Measurements from ENCODE around the gene MEGF11.
"Not testable (repeated sequence)": the region's sequence is repeated elsewhere in the genome, so short reads cannot be mapped to it uniquely, and the experiment has no call there.

MEGF11 gene

GRCh38 chr15:66008940-66009562 is 244.5 kb downstream of the MEGF11 start:
- H3K36me3 ChIP-seq: no peaks in the 10 kb centered on the region
- no peak overlapping the region for H3K27ac ChIP-seq
- no peak overlapping the region for H3K4me3 ChIP-seq
- peaks cover 0 to 20% of the 10 kb centered on the region in 2 donors for H3K27me3 ChIP-seq
- intact Hi-C loops (cut with DNase I; ENCODE audit: low total_unique reads): no loop called here
- H3K4me1 ChIP-seq: no peaks in the 10 kb centered on the region
- no peak for DNase-seq
- H3K9me3 ChIP-seq: no peaks in the 10 kb centered on the region
- no peak for TF ChIP-seq CTCF (IDR thresholded peaks at IDR 0.05)

GRCh38 chr15:66007663-66008262 is 245.8 kb downstream of the MEGF11 start:
- Histone ChIP-seq H3K4me1 (no peaks in the 10 kb centered on the region), H3K27me3 (peaks cover 0 to 23% of the 10 kb centered on the region in 2 donors), H3K4me3 (no peak overlapping the region), H3K9me3 (no peaks in the 10 kb centered on the region), H3K27ac (no peak overlapping the region), H3K36me3 (no peaks in the 10 kb centered on the region)
- intact Hi-C loops (cut with DNase I; ENCODE audit: low total_unique reads): no loop called here
- no peak for TF ChIP-seq CTCF (IDR thresholded peaks at IDR 0.05)
- no peak for DNase-seq

- no peaks in the 10 kb centered on the region for H3K9me3 ChIP-seq
- peaks cover 0 to 27% of the 10 kb centered on the region in 2 donors for H3K27me3 ChIP-seq
- TF ChIP-seq CTCF (IDR thresholded peaks at IDR 0.05): no peak
- H3K4me1 ChIP-seq: no peaks in the 10 kb centered on the region
- H3K4me3 ChIP-seq: no peak overlapping the region
- DNase-seq: no peak
- no peak overlapping the region for H3K27ac ChIP-seq
- no peaks in the 10 kb centered on the region for H3K36me3 ChIP-seq
- intact Hi-C loops (cut with DNase I; ENCODE audit: low total_unique reads): no loop called here
Measured at GRCh38 chr15:66006986-66007385, 246.6 kb downstream of the MEGF11 start.

- H3K9me3 ChIP-seq: no peaks in the 10 kb centered on the region
- no peaks in the 10 kb centered on the region for H3K36me3 ChIP-seq
- TF ChIP-seq CTCF (IDR thresholded peaks at IDR 0.05): no peak
- H3K4me1 ChIP-seq: no peaks in the 10 kb centered on the region
- no peak overlapping the region for H3K27ac ChIP-seq
- no peak overlapping the region for H3K4me3 ChIP-seq
- DNase-seq: no peak
- intact Hi-C loops (cut with DNase I; ENCODE audit: low total_unique reads): no loop called here
- peaks cover 0 to 37% of the 10 kb centered on the region in 2 donors for H3K27me3 ChIP-seq
Measured at GRCh38 chr15:66004618-66005262, 248.8 kb downstream of the MEGF11 start.

DNA sequence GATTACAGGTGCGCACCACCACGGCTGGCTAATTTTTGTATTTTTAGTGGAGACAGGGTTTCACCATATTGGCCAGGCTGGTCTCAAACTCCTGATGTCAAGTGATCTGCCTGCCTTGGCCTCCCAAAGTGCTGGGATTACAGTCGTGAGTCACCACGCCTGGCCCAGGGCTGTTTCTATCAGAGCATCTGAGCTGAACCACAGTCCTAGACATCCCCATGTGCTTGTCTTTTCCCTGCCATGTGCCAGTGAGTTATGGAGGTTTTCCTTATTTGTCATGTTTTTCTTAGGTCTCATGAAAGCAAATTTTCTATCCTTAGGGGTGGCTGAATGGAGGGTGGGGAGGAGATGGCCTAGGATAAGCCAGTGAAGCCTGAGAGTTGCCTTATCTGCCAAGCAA is 250.4 kb downstream of the MEGF11 start:
- H3K9me3 ChIP-seq; H3K4me1 ChIP-seq; H3K36me3 ChIP-seq; intact Hi-C loops (cut with DNase I; ENCODE audit: low total_unique reads); DNase-seq; H3K27ac ChIP-seq; H3K4me3 ChIP-seq: not testable (repeated sequence)
- peaks cover 0 to 49% of the 10 kb centered on the region in 2 donors for H3K27me3 ChIP-seq

GRCh38 chr15:66001717-66002426 is 251.7 kb downstream of the MEGF11 start:
- Histone ChIP-seq H3K27me3 (peaks cover 0 to 50% of the 10 kb centered on the region in 2 donors), H3K36me3 (no peaks in the 10 kb centered on the region), H3K9me3 (no peaks in the 10 kb centered on the region), H3K4me3 (no peak overlapping the region), H3K4me1 (no peaks in the 10 kb centered on the region), H3K27ac (no peak overlapping the region)
- TF ChIP-seq CTCF (IDR thresholded peaks at IDR 0.05): no peak
- intact Hi-C loops (cut with DNase I; ENCODE audit: low total_unique reads): no loop called here
- DNase-seq: no peak

All from tibial artery (tissue), 4 donors.